ENCODE results near the gene MPHOSPH10. TPM values are rescaled to one million over a fixed set of nuclear protein-coding genes. Genes with fewer than 3 reads are reported as not detected.
"Not testable (repeated sequence)": the region's sequence is repeated elsewhere in the genome, so short reads cannot be mapped to it uniquely, and the experiment has no call there.

The MPHOSPH10 gene
- total RNA-seq, 1 donor from 2014 or later = 41.1 TPM

DNA sequence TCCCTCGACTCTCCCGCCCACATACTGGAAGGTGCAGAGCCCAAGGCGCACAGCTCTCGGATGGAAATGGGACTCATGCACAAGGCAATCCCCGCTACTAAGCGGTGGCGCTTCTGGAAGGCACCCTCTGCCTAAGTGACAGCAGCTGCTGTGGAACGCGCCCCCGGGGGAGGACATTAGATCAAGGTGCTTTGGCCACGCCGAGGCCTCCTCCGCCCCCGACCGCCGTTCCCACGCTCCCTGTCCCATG lies 607 bp upstream of the MPHOSPH10 start:
- Histone ChIP-seq H3K9ac (ENCODE audit: low read length) (peak overlapping the region; percentile 95), H3K4me2 (ENCODE audit: low read length) (peak overlapping the region; percentile 86), H3K27ac (ENCODE audit: low read depth, low read length) (peak overlapping the region; percentile 92), H3K36me3 (ENCODE audit: insufficient read depth, low read length) (peaks cover 12% of the 10 kb centered on the region), H3K79me2 (ENCODE audit: insufficient read depth, low read length) (peaks cover 83% of the 10 kb centered on the region), H3K27me3 (ENCODE audit: insufficient read depth, low read length) (no peaks in the 10 kb centered on the region), H3K4me3 (ENCODE audit: insufficient read depth, low read depth, low read length) (peak overlapping the region; percentile 98), H2AFZ (ENCODE audit: low read depth, low read length) (peak overlapping the region; percentile 91), H4K20me1 (ENCODE audit: insufficient read depth, low read length) (peaks cover 34% of the 10 kb centered on the region), H3K9me3 (ENCODE audit: insufficient read depth, low read depth, low read length) (no peaks in the 10 kb centered on the region), H3K4me1 (ENCODE audit: insufficient read depth, low read length) (peaks cover 12% of the 10 kb centered on the region)
- Mint-ChIP-seq H3K4me3 (ENCODE audit: unreplicated experiment) (no peak overlapping the region), H3K36me3 (ENCODE audit: low read depth, unreplicated experiment) (no peaks in the 10 kb centered on the region), H3K27ac (ENCODE audit: unreplicated experiment) (no peak overlapping the region), H3K9me3 (ENCODE audit: unreplicated experiment) (no peaks in the 10 kb centered on the region), H3K27me3 (ENCODE audit: low read depth, unreplicated experiment) (no peaks in the 10 kb centered on the region), H3K4me1 (ENCODE audit: low read depth, unreplicated experiment) (peaks cover 4% of the 10 kb centered on the region)
- TF ChIP-seq, protein P1, sequence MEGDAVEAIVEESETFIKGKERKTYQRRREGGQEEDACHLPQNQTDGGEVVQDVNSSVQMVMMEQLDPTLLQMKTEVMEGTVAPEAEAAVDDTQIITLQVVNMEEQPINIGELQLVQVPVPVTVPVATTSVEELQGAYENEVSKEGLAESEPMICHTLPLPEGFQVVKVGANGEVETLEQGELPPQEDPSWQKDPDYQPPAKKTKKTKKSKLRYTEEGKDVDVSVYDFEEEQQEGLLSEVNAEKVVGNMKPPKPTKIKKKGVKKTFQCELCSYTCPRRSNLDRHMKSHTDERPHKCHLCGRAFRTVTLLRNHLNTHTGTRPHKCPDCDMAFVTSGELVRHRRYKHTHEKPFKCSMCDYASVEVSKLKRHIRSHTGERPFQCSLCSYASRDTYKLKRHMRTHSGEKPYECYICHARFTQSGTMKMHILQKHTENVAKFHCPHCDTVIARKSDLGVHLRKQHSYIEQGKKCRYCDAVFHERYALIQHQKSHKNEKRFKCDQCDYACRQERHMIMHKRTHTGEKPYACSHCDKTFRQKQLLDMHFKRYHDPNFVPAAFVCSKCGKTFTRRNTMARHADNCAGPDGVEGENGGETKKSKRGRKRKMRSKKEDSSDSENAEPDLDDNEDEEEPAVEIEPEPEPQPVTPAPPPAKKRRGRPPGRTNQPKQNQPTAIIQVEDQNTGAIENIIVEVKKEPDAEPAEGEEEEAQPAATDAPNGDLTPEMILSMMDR (IDR thresholded peaks at IDR 0.05; ENCODE audit: insufficient read depth, low read depth, low read length) = no peak
- no peak for TF ChIP-seq EZH2 (IDR thresholded peaks at IDR 0.05; ENCODE audit: insufficient read depth, low read length)
- peak; percentile 49 for DNase-seq (ENCODE audit: low read depth)
- no peak for FAIRE-seq

DNA sequence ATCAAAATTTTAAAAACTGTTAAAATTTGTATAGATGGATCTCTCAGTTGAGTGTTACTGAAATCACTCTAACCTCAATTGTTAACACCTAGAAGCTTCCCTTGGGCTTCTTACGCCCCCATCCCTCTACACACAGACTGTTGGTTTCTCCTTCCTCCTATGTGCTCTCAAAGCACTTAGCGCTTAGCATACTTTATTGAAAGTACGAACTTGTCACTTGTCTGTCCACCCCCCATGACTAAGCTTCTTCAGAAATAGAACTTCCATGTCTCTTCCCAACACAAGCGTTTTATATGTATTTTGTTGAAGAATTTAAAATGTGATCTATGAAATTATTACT lies 441 bp downstream of the MPHOSPH10 start:
- H3K9ac ChIP-seq (ENCODE audit: low read length) = peak overlapping the region; percentile 95
- Mint-ChIP-seq H3K36me3 (ENCODE audit: low read depth, unreplicated experiment) (no peaks in the 10 kb centered on the region), H3K9me3 (ENCODE audit: unreplicated experiment) (no peaks in the 10 kb centered on the region), H3K4me1 (ENCODE audit: low read depth, unreplicated experiment) (peaks cover 4% of the 10 kb centered on the region), H3K27me3 (ENCODE audit: low read depth, unreplicated experiment) (no peaks in the 10 kb centered on the region), H3K4me3 (ENCODE audit: unreplicated experiment) (no peak overlapping the region), H3K27ac (ENCODE audit: unreplicated experiment) (no peak overlapping the region)
- no peaks in the 10 kb centered on the region for H3K9me3 ChIP-seq (ENCODE audit: insufficient read depth, low read depth, low read length)
- peak; percentile 21 for DNase-seq (ENCODE audit: low read depth)
- no peak for FAIRE-seq
- H3K27me3 ChIP-seq (ENCODE audit: insufficient read depth, low read length) = no peaks in the 10 kb centered on the region
- H3K36me3 ChIP-seq (ENCODE audit: insufficient read depth, low read length) = peaks cover 17% of the 10 kb centered on the region
- H4K20me1 ChIP-seq (ENCODE audit: insufficient read depth, low read length) = peaks cover 28% of the 10 kb centered on the region
- H2AFZ ChIP-seq (ENCODE audit: low read depth, low read length) = peak overlapping the region; percentile 91
- peak overlapping the region; percentile 86 for H3K4me2 ChIP-seq (ENCODE audit: low read length)
- peak overlapping the region; percentile 92 for H3K27ac ChIP-seq (ENCODE audit: low read depth, low read length)
- H3K4me1 ChIP-seq (ENCODE audit: insufficient read depth, low read length) = peaks cover 12% of the 10 kb centered on the region
- no peak for TF ChIP-seq EZH2 (IDR thresholded peaks at IDR 0.05; ENCODE audit: insufficient read depth, low read length)
- TF ChIP-seq, protein P1 (IDR thresholded peaks at IDR 0.05; ENCODE audit: insufficient read depth, low read depth, low read length) = no peak
- peaks cover 80% of the 10 kb centered on the region for H3K79me2 ChIP-seq (ENCODE audit: insufficient read depth, low read length)
- H3K4me3 ChIP-seq (ENCODE audit: insufficient read depth, low read depth, low read length) = peak overlapping the region; percentile 98

DNA sequence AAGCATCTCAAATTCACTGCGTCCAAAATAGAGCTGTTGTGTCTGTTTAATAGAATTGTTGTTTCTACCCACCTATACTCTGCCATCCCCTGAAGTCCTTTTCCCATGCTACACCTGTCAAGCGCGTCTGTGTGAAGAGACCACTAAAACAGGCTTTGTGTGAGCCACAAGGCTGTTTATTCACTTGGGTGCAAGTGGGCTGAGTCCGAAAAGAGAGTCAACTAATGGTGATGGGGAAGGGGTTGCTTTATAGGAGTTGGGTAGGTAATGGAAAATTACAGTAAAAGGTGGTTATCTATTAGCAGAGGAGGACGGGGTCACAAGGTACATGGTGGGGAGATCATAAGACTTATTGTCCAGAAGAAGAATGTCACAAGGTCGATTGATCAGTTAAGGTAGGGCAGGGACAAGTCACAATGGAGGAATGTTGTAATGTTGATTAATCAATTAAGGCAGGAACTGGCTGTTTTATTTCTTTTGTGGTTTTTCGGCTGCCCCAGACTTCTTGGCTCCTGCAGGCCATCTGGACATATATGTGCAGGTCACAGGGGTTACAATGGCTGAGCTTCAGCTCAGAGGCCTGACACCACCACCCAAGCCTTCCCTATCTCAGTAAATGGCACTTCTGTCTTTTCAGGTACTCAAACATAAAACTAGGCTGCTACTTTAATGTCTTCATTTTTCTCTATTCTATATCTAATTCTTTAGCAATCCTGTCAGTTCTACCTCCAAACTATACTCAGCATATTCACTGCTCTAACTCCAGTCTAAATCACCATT lies 1.1 kb downstream of the MPHOSPH10 start:
- not testable (repeated sequence) for FAIRE-seq; DNase-seq (ENCODE audit: low read depth); H3K4me1 Mint-ChIP-seq (ENCODE audit: low read depth, unreplicated experiment); H3K9me3 Mint-ChIP-seq (ENCODE audit: unreplicated experiment); H3K9me3 ChIP-seq (ENCODE audit: insufficient read depth, low read depth, low read length); H3K27me3 ChIP-seq (ENCODE audit: insufficient read depth, low read length); H3K27ac Mint-ChIP-seq (ENCODE audit: unreplicated experiment); H3K27me3 Mint-ChIP-seq (ENCODE audit: low read depth, unreplicated experiment); H2AFZ ChIP-seq (ENCODE audit: low read depth, low read length); H3K4me3 Mint-ChIP-seq (ENCODE audit: unreplicated experiment); H3K36me3 Mint-ChIP-seq (ENCODE audit: low read depth, unreplicated experiment)
- H3K27ac ChIP-seq (ENCODE audit: low read depth, low read length) = peak overlapping the region; percentile 92
- H3K36me3 ChIP-seq (ENCODE audit: insufficient read depth, low read length) = peaks cover 23% of the 10 kb centered on the region
- H3K79me2 ChIP-seq (ENCODE audit: insufficient read depth, low read length) = peaks cover 76% of the 10 kb centered on the region
- H3K4me3 ChIP-seq (ENCODE audit: insufficient read depth, low read depth, low read length) = peak overlapping the region; percentile 98
- peaks cover 12% of the 10 kb centered on the region for H3K4me1 ChIP-seq (ENCODE audit: insufficient read depth, low read length)
- H3K9ac ChIP-seq (ENCODE audit: low read length) = peak overlapping the region; percentile 95
- peak overlapping the region; percentile 86 for H3K4me2 ChIP-seq (ENCODE audit: low read length)
- peaks cover 27% of the 10 kb centered on the region for H4K20me1 ChIP-seq (ENCODE audit: insufficient read depth, low read length)

Data from astrocyte (in vitro differentiated cells and primary cell).